ENCODE results near the gene CREB3L2.

DNA sequence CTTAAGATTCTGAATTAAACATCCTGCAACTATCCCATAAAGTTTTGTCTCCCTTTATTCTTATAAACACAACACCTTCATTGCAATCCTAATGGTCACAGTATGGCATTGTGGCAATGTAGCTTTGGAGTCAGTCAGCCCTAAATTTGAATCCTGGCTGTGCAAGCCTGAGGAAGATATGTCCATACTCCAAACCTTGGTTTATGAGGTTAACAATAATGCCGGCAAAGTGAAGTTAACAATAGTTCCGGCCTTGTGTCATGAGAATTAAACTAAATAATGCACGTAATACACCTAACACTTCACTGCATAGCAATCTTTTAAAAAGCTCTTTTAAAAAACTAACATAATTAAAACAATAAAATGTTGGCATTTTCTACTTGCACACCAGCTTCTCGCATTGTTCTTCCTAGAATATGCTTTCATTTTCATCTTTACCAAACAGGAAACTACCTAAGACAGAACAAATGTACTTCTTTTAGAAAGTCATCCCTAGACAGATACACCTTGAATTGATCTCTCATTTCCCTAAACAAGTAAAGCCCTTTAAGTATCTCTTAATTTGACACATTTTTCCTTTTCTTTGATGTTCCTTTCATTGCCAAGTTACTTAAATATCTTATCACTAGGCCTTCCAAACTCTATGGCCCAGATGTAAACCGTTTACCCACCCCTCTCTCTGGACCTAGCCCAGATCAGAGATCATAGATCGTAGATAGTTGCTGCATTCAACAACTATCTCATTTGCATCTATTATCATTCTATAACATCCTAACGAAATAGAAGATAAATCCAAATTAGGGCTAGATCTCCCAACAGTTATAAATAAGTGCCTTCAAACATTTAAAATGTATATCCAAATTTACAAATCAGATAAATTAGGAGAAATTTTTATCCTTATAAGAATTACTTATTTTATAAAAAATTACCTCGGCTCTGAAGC is 66.7 kb downstream of the CREB3L2 start:
- no peak for TF ChIP-seq CTCF (IDR thresholded peaks at IDR 0.05)
- no peak for TF ChIP-seq EZH2 (IDR thresholded peaks at IDR 0.05; ENCODE audit: borderline replicate concordance, insufficient read depth, low read depth, low read length, poor library complexity, severe bottlenecking)

All from B cell (primary cell).